Measurements from ENCODE around the gene FOXB2. TPM values are rescaled to one million over a fixed set of nuclear protein-coding genes. Genes with fewer than 3 reads are reported as not detected.

Gene FOXB2
- total and polyA plus RNA-seq, 2 of the 8 experiments (the other 6 are each of a cell fraction or from before 2014, with no cell fraction given), result 0.15 to 0.22 TPM

DNA sequence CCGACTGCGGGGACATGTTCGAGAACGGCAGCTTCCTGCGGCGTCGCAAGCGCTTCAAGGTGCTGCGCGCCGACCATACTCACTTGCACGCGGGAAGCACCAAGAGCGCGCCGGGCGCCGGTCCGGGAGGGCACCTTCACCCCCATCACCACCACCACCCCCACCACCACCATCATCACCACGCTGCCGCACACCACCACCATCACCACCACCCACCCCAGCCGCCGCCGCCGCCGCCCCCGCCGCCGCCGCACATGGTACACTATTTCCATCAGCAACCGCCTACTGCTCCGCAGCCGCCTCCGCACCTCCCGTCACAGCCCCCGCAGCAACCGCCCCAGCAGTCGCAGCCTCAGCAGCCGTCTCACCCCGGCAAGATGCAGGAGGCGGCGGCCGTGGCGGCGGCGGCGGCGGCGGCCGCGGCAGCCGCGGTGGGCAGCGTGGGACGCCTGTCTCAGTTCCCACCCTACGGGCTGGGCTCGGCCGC is 514 bp downstream of the FOXB2 start:
- H4K20me1 ChIP-seq (replicated peaks in 1 of 2; ENCODE audit: control insufficient read depth in 1 of 2, insufficient read depth in 2 of 2, low read length in 2 of 2), result peaks cover 0 to 2% of the 10 kb centered on the region in 2 experiments
- H3K79me1 ChIP-seq (ENCODE audit: low read depth, low read length), result no peaks in the 10 kb centered on the region
- peaks cover 0 to 9% (median 0%) of the 10 kb centered on the region in 4 experiments; a peak in 1 of 8 replicates for H3K36me3 ChIP-seq (ENCODE audit: control insufficient read depth in 2 of 4, insufficient read depth in 4 of 4, low read length in 3 of 4)
- no peak overlapping the region; the same call in 1 of the 2 replicates for H2BK20ac ChIP-seq (ENCODE audit: low read length)
- H3K4me1 ChIP-seq (replicated peaks in 1 of 4; ENCODE audit: control insufficient read depth in 3 of 4, insufficient read depth in 4 of 4, low read length in 3 of 4), result peaks cover 18 to 46% (median 28%) of the 10 kb centered on the region in 4 experiments
- no peak overlapping the region for H3K23ac ChIP-seq (ENCODE audit: insufficient read length)
- no peak overlapping the region for H3K4ac ChIP-seq (replicated peaks; ENCODE audit: insufficient read length, low read depth, low read length)
- 0 out of 2 replicates have a peak overlapping the region, but pooled peaks have one; percentile 87 for H2BK12ac ChIP-seq (ENCODE audit: low read depth, low read length)
- H3K4me3 ChIP-seq (ENCODE audit: extremely low read depth in 1 of 4, insufficient read depth in 2 of 4, low read depth in 3 of 4, low read length in 4 of 4), result peak overlapping the region; percentile 33 to 65 (median 56); a peak in 5 of 8 replicates
- peak overlapping the region; percentile 90 to 94 for H3K4me2 ChIP-seq (ENCODE audit: insufficient read depth in 1 of 2, low read depth in 2 of 2, low read length in 2 of 2)
- no peak overlapping the region for H3K56ac ChIP-seq (replicated peaks; ENCODE audit: insufficient read length, low read depth, low read length)
- ChIA-PET CTCF (ENCODE audit: partially characterized antibody) (interaction anchor here (1.0 to 1.1 kb wide), 2 partner anchors 10 to 53 kb away, joined by 3 read pairs; no protein-coding TSS in a partner anchor), POLR2A (ENCODE audit: partially characterized antibody) (interaction anchor here (0.8 to 1.0 kb wide), 3 partner anchors 52 to 157 kb away, joined by 3 to 4 read pairs (median 4); partner anchors contain the start of gene VPS13A)
- peaks cover 70 to 98% (median 95%) of the 10 kb centered on the region in 4 experiments for H3K27me3 ChIP-seq (replicated peaks in 1 of 4; ENCODE audit: control insufficient read depth in 3 of 4, extremely low read depth in 1 of 4, insufficient read depth in 3 of 4, low read length in 3 of 4)
- peak overlapping the region; percentile 83; the same call in 1 of the 2 replicates for H4K8ac ChIP-seq (ENCODE audit: extremely low read depth, insufficient read depth, low read length)
- 0 out of 2 replicates have a peak overlapping the region, but pooled peaks have one; percentile 72 for H2BK15ac ChIP-seq (ENCODE audit: low read length)
- H2BK5ac ChIP-seq (ENCODE audit: low read depth, low read length), result peak overlapping the region; percentile 52; the same call in 1 of the 2 replicates
- FAIRE-seq (no peak), DNase-seq (ENCODE audit: low read depth in 1 of 2, low spot score in 2 of 2) (peak in 1 of 2 experiments; percentile 59)
- H3K18ac ChIP-seq (ENCODE audit: extremely low read depth, low read length), result peak overlapping the region; percentile 38; the same call in 1 of the 2 replicates
- no peaks in the 10 kb centered on the region; a peak in 1 of 4 replicates for H3K9me3 ChIP-seq (ENCODE audit: insufficient read depth in 2 of 2, low read depth in 1 of 2, low read length in 1 of 2)
- no peaks in the 10 kb centered on the region for H3K79me2 ChIP-seq (ENCODE audit: control insufficient read depth in 1 of 2, insufficient read depth in 2 of 2, low read length in 2 of 2)
- H2AFZ ChIP-seq (ENCODE audit: low read length), result no peak overlapping the region
- H2AK5ac ChIP-seq (ENCODE audit: low read depth, low read length), result no peak overlapping the region
- H4K5ac ChIP-seq (ENCODE audit: insufficient read length, low read depth, low read length), result no peak overlapping the region
- H3K23me2 ChIP-seq (ENCODE audit: low read depth, low read length), result peaks cover 38% of the 10 kb centered on the region
- H3K27ac ChIP-seq (ENCODE audit: low read depth, low read length), result no peak overlapping the region
- WGBS, 2 experiments (ENCODE audit: extremely low coverage in 1 of 2, insufficient coverage in 1 of 2, insufficient read length in 1 of 2, insufficient replicate concordance in 2 of 2, low coverage in 1 of 2, low lambda C conversion rate in 2 of 2, missing lambda C conversion rate in 1 of 2), result 3% methylated on average over 35 of the region's 58 CpGs; no CpG with 5 or more reads in 1 of the 2 experiments
- no peak overlapping the region for H2BK120ac ChIP-seq (replicated peaks; ENCODE audit: low read depth, low read length)
- H4K91ac ChIP-seq (replicated peaks; ENCODE audit: insufficient read length, low read length), result no peak overlapping the region
- no peak overlapping the region for H3K14ac ChIP-seq (ENCODE audit: insufficient read length)
- no peak overlapping the region for H3K9ac ChIP-seq (replicated peaks in 1 of 4; ENCODE audit: extremely low read depth in 1 of 4, low read depth in 3 of 4, low read length in 3 of 4)
- TF ChIP-seq SP4 (IDR thresholded peaks at IDR 0.05; ENCODE audit: low read length) (no peak), TEAD4 (IDR thresholded peaks at IDR 0.05; ENCODE audit: low read depth, low read length) (no peak), EGR1 (IDR thresholded peaks at IDR 0.05; ENCODE audit: borderline replicate concordance, low read depth, low read length) (no peak), KDM4A (IDR thresholded peaks at IDR 0.05; ENCODE audit: low read depth, low read length, severe bottlenecking) (no peak), ATF3 (IDR thresholded peaks at IDR 0.05; ENCODE audit: insufficient read depth, low read depth, low read length) (no peak), RBBP5 (IDR thresholded peaks at IDR 0.05; ENCODE audit: borderline replicate concordance, low read depth, low read length) (no peak), NRF1 (IDR thresholded peaks at IDR 0.05; ENCODE audit: low read depth, low read length) (no peak), RNF2 (IDR thresholded peaks at IDR 0.05; ENCODE audit: borderline replicate concordance, low read depth, low read length, missing control alignments, poor library complexity, severe bottlenecking) (no peak), BRCA1 (IDR thresholded peaks at IDR 0.05; ENCODE audit: low read depth, low read length) (no peak), YY1 (IDR thresholded peaks at IDR 0.05; ENCODE audit: low read depth, low read length) (no peak), TCF12 (IDR thresholded peaks at IDR 0.05; ENCODE audit: low read depth, low read length) (no peak)
- TF ChIP-seq, protein P1, sequence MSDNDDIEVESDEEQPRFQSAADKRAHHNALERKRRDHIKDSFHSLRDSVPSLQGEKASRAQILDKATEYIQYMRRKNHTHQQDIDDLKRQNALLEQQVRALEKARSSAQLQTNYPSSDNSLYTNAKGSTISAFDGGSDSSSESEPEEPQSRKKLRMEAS (IDR thresholded peaks at IDR 0.05), result no peak; the same call in 1 of the 2 replicates

All from H1 (cell line).